Thymus (tissue), 11 donors: ENCODE measurements around the gene KIF26A. TPM values are rescaled to one million over a fixed set of nuclear protein-coding genes. Genes with fewer than 3 reads are reported as not detected.

ENCODE experiments used
- DNase-seq, 9 donors: peaks; one replicate each; pipeline ENCODE4 v3.0.0-alpha.2; 2013; ENCODE audit warnings: low spot score in 9 of 9, low read depth in 6 of 9, missing footprints in 1 of 9
- H3K27ac ChIP-seq, 2 donors: one replicate each; pipeline ENCODE4 v1.5.1; 2013; ENCODE audit warnings: control low read depth in 1 of 2, low read depth in 1 of 2, low read length in 1 of 2, mild to moderate bottlenecking in 1 of 2, moderate library complexity in 1 of 2
- H3K27me3 ChIP-seq, 2 donors: one replicate each; pipeline ENCODE4 v1.5.1; 2013; ENCODE audit warnings: low read length in 1 of 2; ENCODE audit not compliant: control insufficient read depth in 2 of 2, insufficient read depth in 1 of 2
- H3K36me3 ChIP-seq, 2 donors: one replicate each; pipeline ENCODE4 v1.5.1; 2013; ENCODE audit warnings: low read length in 1 of 2, mild to moderate bottlenecking in 1 of 2, moderate library complexity in 1 of 2; ENCODE audit not compliant: control insufficient read depth in 2 of 2, insufficient read depth in 2 of 2
- H3K4me1 ChIP-seq, 2 donors: one replicate each; pipeline ENCODE4 v1.5.1; 2013; ENCODE audit warnings: low read length in 2 of 2; ENCODE audit not compliant: control insufficient read depth in 2 of 2, insufficient read depth in 2 of 2
- H3K4me3 ChIP-seq, 2 donors: one replicate each; pipeline ENCODE4 v1.5.1; 2013; ENCODE audit warnings: low read length in 2 of 2, control low read depth in 1 of 2, mild to moderate bottlenecking in 1 of 2
- H3K9me3 ChIP-seq, 2 donors: one replicate each; pipeline ENCODE4 v1.5.1; 2013; ENCODE audit warnings: low read length in 1 of 2, mild to moderate bottlenecking in 1 of 2; ENCODE audit not compliant: control insufficient read depth in 2 of 2, insufficient read depth in 1 of 2
- WGBS: extraction: QIAGEN DNeasy Blood & Tissue Kit; methylation state at CpG from one replicate; pipeline ENCODE4 v1.1.7; 2013; 5-methylcytosine and 5-hydroxymethylcytosine counted together
- polyA plus RNA-seq: library from polyadenylated mRNA; stranded (reverse); fragments of 200-250 nt; gene quantifications from one replicate; pipeline ENCODE4 v1.2.3, GENCODE V29; 2013
- total RNA-seq: library from RNA; stranded (reverse); fragments of 120-200 nt; gene quantifications from one replicate; pipeline ENCODE4 v1.2.4, GENCODE V29; 2013
- donor health status: healthy.

KIF26A gene
- total and polyA plus RNA-seq, 2 donors, result 1.7 TPM

DNA sequence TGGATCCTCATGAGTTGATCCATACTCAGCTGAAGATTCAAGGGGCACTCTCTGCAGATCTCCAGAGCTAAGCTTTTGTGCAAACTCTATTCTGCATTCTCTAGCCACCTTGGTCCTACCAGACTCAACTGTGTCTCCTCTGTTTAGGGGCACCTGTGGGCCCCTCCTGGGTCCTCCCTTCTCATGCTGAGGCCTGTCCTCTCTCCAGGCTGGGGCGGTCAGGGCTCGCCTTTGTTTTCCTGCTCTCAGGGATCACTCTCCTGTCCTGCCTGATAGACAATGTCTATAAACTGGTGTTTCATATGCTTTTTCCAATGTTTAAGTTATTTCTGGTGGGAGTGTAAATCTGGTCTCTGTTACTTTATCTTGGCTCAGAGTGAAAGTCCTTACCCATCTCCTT is 11.6 kb upstream of the KIF26A start:
- Histone ChIP-seq H3K9me3 (peaks cover 1 to 13% of the 10 kb centered on the region in 2 donors), H3K36me3 (no peaks in the 10 kb centered on the region), H3K4me3 (no peak overlapping the region), H3K27me3 (peaks cover 0 to 2% of the 10 kb centered on the region in 2 donors), H3K27ac (no peak overlapping the region), H3K4me1 (no peaks in the 10 kb centered on the region)
- WGBS, result 91% methylated on average over 2 of the region's 2 CpGs
- no peak for DNase-seq

DNA sequence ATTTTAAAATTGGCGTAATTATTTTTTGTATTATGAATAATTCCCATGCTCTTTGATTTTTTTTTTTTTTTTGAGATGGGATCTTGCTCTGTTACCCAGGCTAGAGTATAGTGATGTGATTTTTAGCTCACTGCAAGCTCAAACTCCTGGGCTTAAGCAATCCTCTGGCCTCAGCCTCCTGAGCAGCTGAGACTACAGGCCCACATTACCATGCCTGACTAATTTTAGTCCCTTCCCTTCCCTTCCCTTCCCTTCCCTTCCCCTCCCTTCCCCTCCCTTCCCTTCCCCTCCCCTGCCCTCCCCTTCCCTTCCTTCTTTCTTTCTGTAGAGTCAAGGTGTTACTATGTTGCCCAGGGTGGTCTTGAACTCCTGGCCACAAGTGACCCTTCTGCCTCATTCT is 9.4 kb upstream of the KIF26A start:
- no peak overlapping the region for H3K27ac ChIP-seq
- H3K4me3 ChIP-seq, result no peak overlapping the region
- H3K27me3 ChIP-seq, result peaks cover 8 to 16% of the 10 kb centered on the region in 2 donors
- no peaks in the 10 kb centered on the region for H3K36me3 ChIP-seq
- peaks cover 1 to 13% of the 10 kb centered on the region in 2 donors for H3K9me3 ChIP-seq
- no peaks in the 10 kb centered on the region for H3K4me1 ChIP-seq
- WGBS, result 99% methylated on average over 1 of the region's 1 CpG
- DNase-seq, result no peak

DNA sequence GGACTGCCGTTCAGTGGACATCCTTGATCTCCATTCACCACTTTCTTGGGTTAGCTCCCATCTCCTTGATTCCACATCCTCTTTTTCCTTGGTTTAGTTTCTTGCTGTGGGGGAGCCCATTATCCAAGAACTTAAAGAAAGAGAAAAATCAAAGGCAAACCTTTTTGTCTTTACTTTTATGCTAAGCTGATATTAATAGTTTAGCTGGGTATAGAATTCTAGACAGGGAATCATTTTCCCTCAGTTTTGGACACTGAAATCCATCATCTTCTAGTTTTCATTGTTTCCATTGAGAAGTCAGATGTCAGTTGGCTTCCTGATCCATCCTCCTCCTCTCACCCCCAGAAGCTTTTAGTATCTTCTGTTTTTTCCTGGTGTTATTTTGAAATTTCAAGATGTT is 8.8 kb upstream of the KIF26A start:
- Histone ChIP-seq H3K4me3 (no peak overlapping the region), H3K36me3 (no peaks in the 10 kb centered on the region), H3K9me3 (peaks cover 1 to 13% of the 10 kb centered on the region in 2 donors), H3K27ac (no peak overlapping the region), H3K27me3 (peaks cover 11 to 22% of the 10 kb centered on the region in 2 donors), H3K4me1 (no peaks in the 10 kb centered on the region)
- no peak for DNase-seq
- WGBS, result 98% methylated on average over 1 of the region's 1 CpG

- no peak for DNase-seq
- Histone ChIP-seq H3K4me3 (no peak overlapping the region), H3K27me3 (peaks cover 27 to 37% of the 10 kb centered on the region in 2 donors), H3K27ac (no peak overlapping the region), H3K4me1 (peaks cover 0 to 2% of the 10 kb centered on the region in 2 donors), H3K9me3 (peaks cover 3 to 13% of the 10 kb centered on the region in 2 donors), H3K36me3 (no peaks in the 10 kb centered on the region)
- WGBS, result 36% methylated on average over 11 of the region's 11 CpGs
These were observed 7.3 kb upstream of the KIF26A start for GRCh38 chr14:104130974-104131651.

DNA sequence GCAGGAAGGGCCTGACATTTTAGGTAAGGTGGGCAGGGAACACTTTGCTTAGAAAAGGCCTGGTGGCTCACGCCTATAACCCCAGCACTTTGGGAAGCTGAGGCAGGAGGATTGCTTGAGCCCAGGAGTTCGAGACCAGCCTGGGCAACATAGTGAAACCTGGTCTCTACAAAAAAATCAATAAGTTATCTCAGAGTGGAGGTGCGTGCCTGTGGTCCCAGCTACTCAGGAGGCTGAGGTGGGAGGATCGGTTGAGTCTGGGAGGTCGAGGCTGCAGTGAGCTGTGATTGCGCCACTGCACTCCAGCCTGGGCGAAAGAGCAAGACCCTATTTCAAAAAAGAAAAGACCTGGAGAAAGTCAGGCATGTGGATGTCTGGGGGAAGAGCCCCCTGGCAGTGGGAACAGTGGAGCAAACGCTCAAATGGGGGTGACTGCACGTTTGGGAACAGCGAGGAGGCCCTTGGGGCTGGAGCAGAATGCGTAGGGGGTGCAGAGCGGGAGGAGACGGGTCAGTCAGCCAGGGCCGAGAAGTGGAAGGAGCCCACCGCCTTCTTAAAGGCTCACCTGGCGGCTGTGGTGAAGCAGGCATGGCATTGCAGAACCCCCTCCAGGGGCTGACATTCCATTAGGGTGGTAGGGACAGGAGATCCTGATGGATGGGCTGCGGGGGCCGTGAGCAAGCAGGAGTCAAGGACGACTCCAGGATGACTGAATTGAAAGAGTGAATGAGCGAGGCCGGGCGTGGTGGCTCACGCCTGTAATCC is 6.2 kb upstream of the KIF26A start:
- no peak overlapping the region for H3K27ac ChIP-seq
- 79% methylated on average over 23 of the region's 23 CpGs for WGBS
- no peaks in the 10 kb centered on the region for H3K36me3 ChIP-seq
- peaks cover 37 to 46% of the 10 kb centered on the region in 2 donors for H3K27me3 ChIP-seq
- no peak overlapping the region for H3K4me3 ChIP-seq
- H3K9me3 ChIP-seq, result peaks cover 3 to 13% of the 10 kb centered on the region in 2 donors
- peaks cover 0 to 2% of the 10 kb centered on the region in 2 donors for H3K4me1 ChIP-seq
- DNase-seq, result no peak

DNA sequence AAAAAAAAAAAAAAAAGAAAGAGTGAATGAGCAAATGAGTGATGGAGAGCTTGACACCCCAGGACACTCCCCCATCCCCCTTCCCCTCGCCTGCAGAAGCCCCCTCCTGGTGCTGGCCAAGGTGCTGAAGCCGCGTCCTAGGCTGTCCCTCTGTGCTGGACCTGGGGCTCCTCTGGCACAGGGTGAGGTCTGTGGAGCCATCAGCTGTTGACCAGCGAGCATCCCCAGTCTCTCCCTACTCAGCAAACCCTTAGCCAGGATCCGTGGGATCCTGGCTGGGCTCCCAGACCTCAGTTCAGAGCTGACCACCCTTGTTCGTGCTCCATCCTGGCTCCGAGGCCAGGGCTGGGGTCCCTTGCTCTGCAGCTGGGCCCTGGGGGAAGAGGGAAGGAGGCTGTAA is 5.4 kb upstream of the KIF26A start:
- Histone ChIP-seq H3K9me3 (peaks cover 3 to 13% of the 10 kb centered on the region in 2 donors), H3K4me1 (peaks cover 0 to 6% of the 10 kb centered on the region in 2 donors), H3K36me3 (no peaks in the 10 kb centered on the region), H3K27ac (no peak overlapping the region), H3K4me3 (no peak overlapping the region), H3K27me3 (peaks cover 46 to 54% of the 10 kb centered on the region in 2 donors)
- WGBS, result 44% methylated on average over 7 of the region's 7 CpGs
- DNase-seq, result no peak

- Histone ChIP-seq H3K36me3 (no peaks in the 10 kb centered on the region), H3K4me1 (peaks cover 0 to 7% of the 10 kb centered on the region in 2 donors), H3K9me3 (peaks cover 3 to 13% of the 10 kb centered on the region in 2 donors), H3K27ac (no peak overlapping the region), H3K4me3 (no peak overlapping the region), H3K27me3 (peaks cover 51 to 57% of the 10 kb centered on the region in 2 donors)
- 87% methylated on average over 9 of the region's 9 CpGs for WGBS
- no peak for DNase-seq
These were observed 4.9 kb upstream of the KIF26A start for GRCh38 chr14:104133496-104133895.

DNA sequence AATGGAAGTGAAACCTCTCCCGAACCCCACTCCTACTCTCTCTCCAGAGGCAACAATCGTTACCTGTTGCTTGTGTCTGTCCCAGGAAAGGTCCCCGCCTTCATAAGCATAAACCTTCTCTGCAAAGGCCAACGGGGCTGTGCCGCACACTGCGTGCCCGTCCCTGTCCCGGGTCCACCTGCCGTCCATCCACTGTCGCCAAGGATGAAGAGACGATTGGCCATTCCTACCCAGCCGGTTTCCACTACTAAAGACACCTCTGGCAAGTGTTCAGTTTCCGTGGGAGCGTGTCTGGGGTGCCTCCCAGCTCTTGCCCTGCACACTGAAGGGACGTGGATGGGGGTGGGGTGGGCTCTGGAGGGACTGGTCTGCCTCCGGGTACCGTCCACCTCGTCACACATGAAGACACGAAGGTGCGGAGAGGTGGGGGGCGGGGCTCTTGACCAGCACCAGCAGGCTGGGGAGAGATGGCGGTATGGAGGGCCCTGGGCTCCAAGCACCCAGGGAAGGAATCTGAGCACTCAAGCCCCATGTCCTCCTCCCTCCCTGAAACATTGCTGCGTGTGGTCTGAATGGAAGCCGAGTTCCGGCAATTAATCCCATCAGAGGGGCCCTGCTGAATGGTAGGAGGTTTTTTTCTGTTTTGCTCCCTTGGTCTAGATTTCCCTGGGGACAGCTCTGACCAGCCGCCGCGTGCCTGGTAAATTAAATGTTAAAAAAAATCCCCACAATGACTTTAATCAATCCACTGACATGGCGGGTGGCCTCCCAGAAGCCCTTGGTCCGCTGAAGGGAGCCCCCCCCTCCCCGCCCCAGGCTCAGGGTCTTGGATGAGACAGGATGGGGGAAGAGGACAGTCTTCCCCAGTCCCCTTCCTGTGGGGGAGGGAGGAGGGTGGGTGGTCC is 4.1 kb upstream of the KIF26A start:
- no peak overlapping the region for H3K4me3 ChIP-seq
- no peak overlapping the region for H3K27ac ChIP-seq
- DNase-seq, result no peak
- WGBS, result 71% methylated on average over 31 of the region's 31 CpGs
- peaks cover 3 to 13% of the 10 kb centered on the region in 2 donors for H3K9me3 ChIP-seq
- H3K27me3 ChIP-seq, result peaks cover 59 to 65% of the 10 kb centered on the region in 2 donors
- H3K4me1 ChIP-seq, result peaks cover 0 to 7% of the 10 kb centered on the region in 2 donors
- H3K36me3 ChIP-seq, result no peaks in the 10 kb centered on the region
